ENCODE measurements around the gene MAP3K1.
"Not testable (repeated sequence)": the region's sequence is repeated elsewhere in the genome, so short reads cannot be mapped to it uniquely, and the experiment has no call there.

Gene MAP3K1

GRCh38 chr5:56814963-56815657 lies at the start of gene MAP3K1:
Gene MAP3K1 (plus strand): TSS chr5:56815549. CDS start chr5:56815574, 25 bp downstream.
- Histone ChIP-seq H3K4me1 (ENCODE audit: control insufficient read depth, insufficient read depth, low read length) (peaks cover 3% of the 10 kb centered on the region), H3K9me3 (ENCODE audit: control insufficient read depth, low read length) (no peaks in the 10 kb centered on the region), H3K9ac (ENCODE audit: low read length) (peak within 1 kb of the TSS; percentile 85), H3K27me3 (ENCODE audit: control insufficient read depth, insufficient read depth, low read length) (no peaks in the 10 kb centered on the region), H3K4me3 (ENCODE audit: low read length) (peak within 1 kb of the TSS; percentile 58), H3K36me3 (ENCODE audit: control insufficient read depth, insufficient read depth, low read length) (no peaks in the 10 kb centered on the region)

GRCh38 chr5:56766926-56767325 lies 48.4 kb upstream of the MAP3K1 start:
- Histone ChIP-seq H3K27me3 (ENCODE audit: control insufficient read depth, insufficient read depth, low read length) (no peaks in the 10 kb centered on the region), H3K36me3 (ENCODE audit: control insufficient read depth, insufficient read depth, low read length) (no peaks in the 10 kb centered on the region), H3K9me3 (ENCODE audit: control insufficient read depth, low read length) (no peaks in the 10 kb centered on the region), H3K4me1 (ENCODE audit: control insufficient read depth, insufficient read depth, low read length) (no peaks in the 10 kb centered on the region), H3K4me3 (ENCODE audit: low read length) (no peak overlapping the region), H3K9ac (ENCODE audit: low read length) (no peak overlapping the region)

- H3K9me3 ChIP-seq (ENCODE audit: control insufficient read depth, low read length): no peaks in the 10 kb centered on the region
- H3K4me3 ChIP-seq (ENCODE audit: low read length): no peak overlapping the region
- no peaks in the 10 kb centered on the region for H3K27me3 ChIP-seq (ENCODE audit: control insufficient read depth, insufficient read depth, low read length)
- no peaks in the 10 kb centered on the region for H3K4me1 ChIP-seq (ENCODE audit: control insufficient read depth, insufficient read depth, low read length)
- H3K36me3 ChIP-seq (ENCODE audit: control insufficient read depth, insufficient read depth, low read length): no peaks in the 10 kb centered on the region
- no peak overlapping the region for H3K9ac ChIP-seq (ENCODE audit: low read length)
These were observed 45.3 kb upstream of the MAP3K1 start for GRCh38 chr5:56769875-56770604.

- H3K4me1 ChIP-seq (ENCODE audit: control insufficient read depth, insufficient read depth, low read length): no peaks in the 10 kb centered on the region
- H3K36me3 ChIP-seq (ENCODE audit: control insufficient read depth, insufficient read depth, low read length): no peaks in the 10 kb centered on the region
- no peak overlapping the region for H3K4me3 ChIP-seq (ENCODE audit: low read length)
- H3K27me3 ChIP-seq (ENCODE audit: control insufficient read depth, insufficient read depth, low read length): no peaks in the 10 kb centered on the region
- no peaks in the 10 kb centered on the region for H3K9me3 ChIP-seq (ENCODE audit: control insufficient read depth, low read length)
- H3K9ac ChIP-seq (ENCODE audit: low read length): no peak overlapping the region
These were observed 42.6 kb upstream of the MAP3K1 start for GRCh38 chr5:56772767-56773166.

GRCh38 chr5:56774957-56775356 lies 40.4 kb upstream of the MAP3K1 start:
- H3K4me3 ChIP-seq (ENCODE audit: low read length): no peak overlapping the region
- no peaks in the 10 kb centered on the region for H3K27me3 ChIP-seq (ENCODE audit: control insufficient read depth, insufficient read depth, low read length)
- H3K4me1 ChIP-seq (ENCODE audit: control insufficient read depth, insufficient read depth, low read length): no peaks in the 10 kb centered on the region
- no peak overlapping the region for H3K9ac ChIP-seq (ENCODE audit: low read length)
- no peaks in the 10 kb centered on the region for H3K36me3 ChIP-seq (ENCODE audit: control insufficient read depth, insufficient read depth, low read length)
- no peaks in the 10 kb centered on the region for H3K9me3 ChIP-seq (ENCODE audit: control insufficient read depth, low read length)

- not testable (repeated sequence) for H3K4me3 ChIP-seq (ENCODE audit: low read length); H3K9ac ChIP-seq (ENCODE audit: low read length); H3K9me3 ChIP-seq (ENCODE audit: control insufficient read depth, low read length); H3K36me3 ChIP-seq (ENCODE audit: control insufficient read depth, insufficient read depth, low read length); H3K4me1 ChIP-seq (ENCODE audit: control insufficient read depth, insufficient read depth, low read length); H3K27me3 ChIP-seq (ENCODE audit: control insufficient read depth, insufficient read depth, low read length)
These were observed 39.0 kb upstream of the MAP3K1 start for GRCh38 chr5:56776212-56776846.

GRCh38 chr5:56783261-56783660 lies 32.1 kb upstream of the MAP3K1 start:
- H3K36me3 ChIP-seq (ENCODE audit: control insufficient read depth, insufficient read depth, low read length): no peaks in the 10 kb centered on the region
- H3K27me3 ChIP-seq (ENCODE audit: control insufficient read depth, insufficient read depth, low read length): no peaks in the 10 kb centered on the region
- H3K4me1 ChIP-seq (ENCODE audit: control insufficient read depth, insufficient read depth, low read length): no peaks in the 10 kb centered on the region
- H3K4me3 ChIP-seq (ENCODE audit: low read length): no peak overlapping the region
- no peaks in the 10 kb centered on the region for H3K9me3 ChIP-seq (ENCODE audit: control insufficient read depth, low read length)
- no peak overlapping the region for H3K9ac ChIP-seq (ENCODE audit: low read length)

GRCh38 chr5:56786346-56786745 lies 29.0 kb upstream of the MAP3K1 start:
- H3K9ac ChIP-seq (ENCODE audit: low read length): no peak overlapping the region
- no peaks in the 10 kb centered on the region for H3K27me3 ChIP-seq (ENCODE audit: control insufficient read depth, insufficient read depth, low read length)
- H3K9me3 ChIP-seq (ENCODE audit: control insufficient read depth, low read length): no peaks in the 10 kb centered on the region
- H3K36me3 ChIP-seq (ENCODE audit: control insufficient read depth, insufficient read depth, low read length): no peaks in the 10 kb centered on the region
- H3K4me1 ChIP-seq (ENCODE audit: control insufficient read depth, insufficient read depth, low read length): no peaks in the 10 kb centered on the region
- no peak overlapping the region for H3K4me3 ChIP-seq (ENCODE audit: low read length)

- no peak overlapping the region for H3K9ac ChIP-seq (ENCODE audit: low read length)
- no peak overlapping the region for H3K4me3 ChIP-seq (ENCODE audit: low read length)
- no peaks in the 10 kb centered on the region for H3K9me3 ChIP-seq (ENCODE audit: control insufficient read depth, low read length)
- H3K27me3 ChIP-seq (ENCODE audit: control insufficient read depth, insufficient read depth, low read length): no peaks in the 10 kb centered on the region
- no peaks in the 10 kb centered on the region for H3K4me1 ChIP-seq (ENCODE audit: control insufficient read depth, insufficient read depth, low read length)
- no peaks in the 10 kb centered on the region for H3K36me3 ChIP-seq (ENCODE audit: control insufficient read depth, insufficient read depth, low read length)
These were observed 24.0 kb upstream of the MAP3K1 start for GRCh38 chr5:56791396-56791795.

GRCh38 chr5:56798521-56798920 lies 16.8 kb upstream of the MAP3K1 start:
- no peaks in the 10 kb centered on the region for H3K9me3 ChIP-seq (ENCODE audit: control insufficient read depth, low read length)
- H3K9ac ChIP-seq (ENCODE audit: low read length): no peak overlapping the region
- no peaks in the 10 kb centered on the region for H3K36me3 ChIP-seq (ENCODE audit: control insufficient read depth, insufficient read depth, low read length)
- H3K4me1 ChIP-seq (ENCODE audit: control insufficient read depth, insufficient read depth, low read length): no peaks in the 10 kb centered on the region
- no peak overlapping the region for H3K4me3 ChIP-seq (ENCODE audit: low read length)
- no peaks in the 10 kb centered on the region for H3K27me3 ChIP-seq (ENCODE audit: control insufficient read depth, insufficient read depth, low read length)

- no peak overlapping the region for H3K4me3 ChIP-seq (ENCODE audit: low read length)
- no peaks in the 10 kb centered on the region for H3K36me3 ChIP-seq (ENCODE audit: control insufficient read depth, insufficient read depth, low read length)
- no peaks in the 10 kb centered on the region for H3K27me3 ChIP-seq (ENCODE audit: control insufficient read depth, insufficient read depth, low read length)
- H3K9ac ChIP-seq (ENCODE audit: low read length): no peak overlapping the region
- H3K4me1 ChIP-seq (ENCODE audit: control insufficient read depth, insufficient read depth, low read length): no peaks in the 10 kb centered on the region
- H3K9me3 ChIP-seq (ENCODE audit: control insufficient read depth, low read length): no peaks in the 10 kb centered on the region
These were observed 15.2 kb upstream of the MAP3K1 start for GRCh38 chr5:56800186-56800585.

- Histone ChIP-seq H3K36me3 (ENCODE audit: control insufficient read depth, insufficient read depth, low read length) (no peaks in the 10 kb centered on the region), H3K27me3 (ENCODE audit: control insufficient read depth, insufficient read depth, low read length) (no peaks in the 10 kb centered on the region), H3K4me3 (ENCODE audit: low read length) (no peak overlapping the region), H3K9ac (ENCODE audit: low read length) (no peak overlapping the region), H3K9me3 (ENCODE audit: control insufficient read depth, low read length) (no peaks in the 10 kb centered on the region), H3K4me1 (ENCODE audit: control insufficient read depth, insufficient read depth, low read length) (no peaks in the 10 kb centered on the region)
These were observed 14.1 kb upstream of the MAP3K1 start for GRCh38 chr5:56801256-56801655.
